HG02610 (cell line): ENCODE data around the gene FBXL17.
A peak's percentile ranks its signal among the peaks of the same experiment; 100 is the strongest.
"Not testable (repeated sequence)": the region's sequence is repeated elsewhere in the genome, so short reads cannot be mapped to it uniquely, and the experiment has no call there.

Source experiments
- ATAC-seq: cut with Tn5 transposase; IDR thresholded peaks from one replicate; pipeline ENCODE4 v1.9.1; 2021; ENCODE audit warnings: mild to moderate bottlenecking, moderate library complexity; ENCODE audit not compliant: unreplicated experiment

The FBXL17 gene

GRCh38 chr5:108381954-108382783 is at the start of gene FBXL17:
TSS of gene FBXL17 (minus strand) at chr5:108382098.
- ATAC-seq, result peak; percentile 77

- ATAC-seq, result no peak
Measured at GRCh38 chr5:108430931-108431608, 49.2 kb upstream of the FBXL17 start.

- ATAC-seq, result no peak
Measured at GRCh38 chr5:108421713-108422112, 39.8 kb upstream of the FBXL17 start.

GRCh38 chr5:108420755-108421154 is 38.9 kb upstream of the FBXL17 start:
- no peak for ATAC-seq

- ATAC-seq, result no peak
Measured at GRCh38 chr5:108420158-108420557, 38.3 kb upstream of the FBXL17 start.

GRCh38 chr5:108418197-108418596 is 36.3 kb upstream of the FBXL17 start:
- ATAC-seq, result no peak

- no peak for ATAC-seq
Measured at GRCh38 chr5:108417166-108417670, 35.3 kb upstream of the FBXL17 start.

- no peak for ATAC-seq
Measured at GRCh38 chr5:108415726-108416125, 33.8 kb upstream of the FBXL17 start.

- no peak for ATAC-seq
Measured at GRCh38 chr5:108409786-108410185, 27.9 kb upstream of the FBXL17 start.

GRCh38 chr5:108405201-108405600 is 23.3 kb upstream of the FBXL17 start:
- ATAC-seq, result not testable (repeated sequence)

- no peak for ATAC-seq
Measured at GRCh38 chr5:108398964-108399363, 17.1 kb upstream of the FBXL17 start.

- ATAC-seq, result not testable (repeated sequence)
Measured at GRCh38 chr5:108396837-108397236, 14.9 kb upstream of the FBXL17 start.

- ATAC-seq, result no peak
Measured at GRCh38 chr5:108387758-108388157, 5.9 kb upstream of the FBXL17 start.

GRCh38 chr5:108386345-108387061 is 4.6 kb upstream of the FBXL17 start:
- no peak for ATAC-seq

GRCh38 chr5:108384741-108385140 is 2.8 kb upstream of the FBXL17 start:
- ATAC-seq, result no peak

GRCh38 chr5:108382784-108383330 is 959 bp upstream of the FBXL17 start:
- ATAC-seq, result no peak

GRCh38 chr5:108381350-108381953 is 446 bp downstream of the FBXL17 start:
- ATAC-seq, result peak; percentile 42

GRCh38 chr5:108380531-108381349 is 1.2 kb downstream of the FBXL17 start:
- peak; percentile 25 for ATAC-seq

- ATAC-seq, result no peak
Measured at GRCh38 chr5:108379722-108380530, 2.0 kb downstream of the FBXL17 start.
